Measurements from ENCODE around the gene DLGAP1. TPM values are rescaled to one million over a fixed set of nuclear protein-coding genes. Genes with fewer than 3 reads are reported as not detected.

DLGAP1 gene
- total RNA-seq, 1 donor from 2014 or later, result not detected

- intact Hi-C loops (cut with micrococcal nuclease), result no loop called here
Measured at GRCh38 chr18:3832025-3832638, 623.0 kb downstream of the DLGAP1 start.

- intact Hi-C loops (cut with micrococcal nuclease), result no loop called here
Measured at GRCh38 chr18:3830604-3831003, 624.5 kb downstream of the DLGAP1 start.

GRCh38 chr18:3827236-3827845, 627.8 kb downstream of the DLGAP1 start:
- intact Hi-C loops (cut with micrococcal nuclease), result no loop called here

GRCh38 chr18:3826021-3826420, 629.1 kb downstream of the DLGAP1 start:
- intact Hi-C loops (cut with micrococcal nuclease), result no loop called here

GRCh38 chr18:3824101-3824500, 631.0 kb downstream of the DLGAP1 start:
- intact Hi-C loops (cut with micrococcal nuclease), result no loop called here

GRCh38 chr18:3823073-3823472, 632.0 kb downstream of the DLGAP1 start:
- intact Hi-C loops (cut with micrococcal nuclease), result no loop called here

GRCh38 chr18:3821524-3821923, 633.6 kb downstream of the DLGAP1 start:
- intact Hi-C loops (cut with micrococcal nuclease), result no loop called here

GRCh38 chr18:3819961-3820360, 635.1 kb downstream of the DLGAP1 start:
- intact Hi-C loops (cut with micrococcal nuclease), result no loop called here

GRCh38 chr18:3816610-3817363, 638.3 kb downstream of the DLGAP1 start:
- intact Hi-C loops (cut with micrococcal nuclease), result no loop called here

GRCh38 chr18:3815991-3816390, 639.1 kb downstream of the DLGAP1 start:
- intact Hi-C loops (cut with micrococcal nuclease), result no loop called here

GRCh38 chr18:3814816-3815215, 640.3 kb downstream of the DLGAP1 start:
- intact Hi-C loops (cut with micrococcal nuclease), result no loop called here

GRCh38 chr18:3810296-3810695, 644.8 kb downstream of the DLGAP1 start:
- intact Hi-C loops (cut with micrococcal nuclease), result no loop called here

GRCh38 chr18:3808985-3809780, 645.9 kb downstream of the DLGAP1 start:
- intact Hi-C loops (cut with micrococcal nuclease), result no loop called here

- intact Hi-C loops (cut with micrococcal nuclease), result no loop called here
Measured at GRCh38 chr18:3806656-3807055, 648.5 kb downstream of the DLGAP1 start.

- intact Hi-C loops (cut with micrococcal nuclease), result no loop called here
Measured at GRCh38 chr18:3804336-3804735, 650.8 kb downstream of the DLGAP1 start.

- intact Hi-C loops (cut with micrococcal nuclease), result no loop called here
Measured at GRCh38 chr18:3803350-3803749, 651.8 kb downstream of the DLGAP1 start.

- intact Hi-C loops (cut with micrococcal nuclease), result no loop called here
Measured at GRCh38 chr18:3799515-3799914, 655.6 kb downstream of the DLGAP1 start.

GRCh38 chr18:3798032-3798431, 657.1 kb downstream of the DLGAP1 start:
- intact Hi-C loops (cut with micrococcal nuclease), result no loop called here

- intact Hi-C loops (cut with micrococcal nuclease), result no loop called here
Measured at GRCh38 chr18:3796434-3796833, 658.7 kb downstream of the DLGAP1 start.

- intact Hi-C loops (cut with micrococcal nuclease), result no loop called here
Measured at GRCh38 chr18:3794537-3795348, 660.4 kb downstream of the DLGAP1 start.

- intact Hi-C loops (cut with micrococcal nuclease), result no loop called here
Measured at GRCh38 chr18:3793545-3793944, 661.6 kb downstream of the DLGAP1 start.
